ENCODE results near the gene JAM3.

- TF ChIP-seq, protein P1, sequence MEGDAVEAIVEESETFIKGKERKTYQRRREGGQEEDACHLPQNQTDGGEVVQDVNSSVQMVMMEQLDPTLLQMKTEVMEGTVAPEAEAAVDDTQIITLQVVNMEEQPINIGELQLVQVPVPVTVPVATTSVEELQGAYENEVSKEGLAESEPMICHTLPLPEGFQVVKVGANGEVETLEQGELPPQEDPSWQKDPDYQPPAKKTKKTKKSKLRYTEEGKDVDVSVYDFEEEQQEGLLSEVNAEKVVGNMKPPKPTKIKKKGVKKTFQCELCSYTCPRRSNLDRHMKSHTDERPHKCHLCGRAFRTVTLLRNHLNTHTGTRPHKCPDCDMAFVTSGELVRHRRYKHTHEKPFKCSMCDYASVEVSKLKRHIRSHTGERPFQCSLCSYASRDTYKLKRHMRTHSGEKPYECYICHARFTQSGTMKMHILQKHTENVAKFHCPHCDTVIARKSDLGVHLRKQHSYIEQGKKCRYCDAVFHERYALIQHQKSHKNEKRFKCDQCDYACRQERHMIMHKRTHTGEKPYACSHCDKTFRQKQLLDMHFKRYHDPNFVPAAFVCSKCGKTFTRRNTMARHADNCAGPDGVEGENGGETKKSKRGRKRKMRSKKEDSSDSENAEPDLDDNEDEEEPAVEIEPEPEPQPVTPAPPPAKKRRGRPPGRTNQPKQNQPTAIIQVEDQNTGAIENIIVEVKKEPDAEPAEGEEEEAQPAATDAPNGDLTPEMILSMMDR (conservative IDR thresholded peaks at IDR 0.05), result no peak
- no peak for TF ChIP-seq EZH2 (IDR thresholded peaks at IDR 0.05; ENCODE audit: low read depth)
Observed at GRCh38 chr11:134021326-134021725, 47.5 kb upstream of the JAM3 start.
